GM12878 (cell line): Measurements from ENCODE around the gene TBC1D32. TPM values are rescaled to one million over a fixed set of nuclear protein-coding genes. Genes with fewer than 3 reads are reported as not detected.
"Not testable (repeated sequence)": the region's sequence is repeated elsewhere in the genome, so short reads cannot be mapped to it uniquely, and the experiment has no call there.

Experiments
- ATAC-seq: fragments of 200-7000 bp; cut with Tn5 transposase; 3 replicates; pipeline ENCODE4 v1.9.1; 2020; ENCODE audit warnings: mild to moderate bottlenecking, moderate library complexity
- BruUV-seq: library from RNA; stranded (reverse); fragments of 400-500 nt; replicated peaks from 2 replicates; lab custom pipeline; 2021; lab: Mats Ljungman, UMichigan
- CTCF ChIA-PET: fragments of 300-600 bp; sonication (Branson Sonifier 250); formaldehyde crosslinking; extraction: SDS; loops from one replicate; lab custom pipeline; 2021; ENCODE audit warnings: inconsistent platforms; lab: Yijun Ruan, JAX
- POLR2A ChIA-PET: fragments of 350-600 bp; formaldehyde crosslinking; extraction: SDS; loops from one replicate; lab custom pipeline; 2021; ENCODE audit warnings: inconsistent platforms; lab: Charles Lee
- RAD21 ChIA-PET: fragments of 300-600 bp; sonication (Branson Sonifier 250); formaldehyde crosslinking; loops from one replicate; lab custom pipeline; 2023; ENCODE audit warnings: antibody characterized with exemption; ENCODE audit not compliant: unreplicated experiment; lab: Charles Lee
- SMC1A ChIA-PET: fragments of 300-600 bp; sonication (Branson Sonifier 250); formaldehyde crosslinking; loops from one replicate; lab custom pipeline; 2023; ENCODE audit not compliant: unreplicated experiment, uncharacterized antibody; lab: Charles Lee
- DNase-seq: peaks from one replicate; pipeline ENCODE4 v3.0.0-alpha.2; 2011; ENCODE audit warnings: low read depth, low spot score
- FAIRE-seq: peaks from 3 replicates; lab custom pipeline; 2011; peaks lifted over from hg19 to GRCh38; lab: Jason Lieb, UNC
- H2AFZ ChIP-seq: 2 replicates; pipeline ENCODE4 v1.6.0; 2011; ENCODE audit warnings: low read depth, low read length, control low read depth; ENCODE audit not compliant: control insufficient read depth
- H3K27ac ChIP-seq: 2 replicates; pipeline ENCODE4 v1.5.1; 2011; ENCODE audit warnings: control low read depth; ENCODE audit not compliant: control insufficient read depth, insufficient read depth
- H3K27me3 ChIP-seq, 2 experiments: replicated peaks in 1 of 2; 2 replicates each; pipeline versions ENCODE4 v1.6.0 to v1.6.1; 2011; ENCODE audit warnings: low read length in 1 of 2; ENCODE audit not compliant: control insufficient read depth in 2 of 2, insufficient read depth in 2 of 2
- H3K36me3 ChIP-seq, 2 experiments: 2 replicates each; pipeline ENCODE4 v1.5.1; 2011; ENCODE audit warnings: low read length in 1 of 2; ENCODE audit not compliant: control insufficient read depth in 2 of 2, insufficient read depth in 2 of 2
- H3K4me1 ChIP-seq: 2 replicates; pipeline ENCODE4 v1.6.1; 2011; ENCODE audit warnings: mild to moderate bottlenecking, low read length, moderate library complexity, mixed read lengths; ENCODE audit not compliant: control insufficient read depth, insufficient read depth
- H3K4me2 ChIP-seq: 2 replicates; pipeline ENCODE4 v1.6.0; 2011; ENCODE audit warnings: control low read depth; ENCODE audit not compliant: control insufficient read depth, insufficient read depth
- H3K4me3 ChIP-seq: fragments of 200-600 bp; sonication (generic); 2 replicates; pipeline ENCODE4 v1.5.1; 2016
- H3K79me2 ChIP-seq: 2 replicates; pipeline ENCODE4 v1.6.0; 2011; ENCODE audit warnings: low read length; ENCODE audit not compliant: control insufficient read depth, insufficient read depth
- H3K9ac ChIP-seq: 2 replicates; pipeline ENCODE4 v1.8.0; 2011; ENCODE audit warnings: low read length, control low read depth, mixed read lengths; ENCODE audit not compliant: control insufficient read depth, insufficient read depth
- H3K9me3 ChIP-seq: replicated peaks from 3 replicates; pipeline ENCODE4 v1.5.1; 2011; ENCODE audit warnings: mild to moderate bottlenecking, low read length; ENCODE audit not compliant: control insufficient read depth, insufficient read depth
- H4K20me1 ChIP-seq: 2 replicates; pipeline ENCODE4 v1.6.0; 2011; ENCODE audit not compliant: control insufficient read depth, insufficient read depth
- ASH2L ChIP-seq: fragments of 300-600, 200-600 bp; sonication (generic); IDR thresholded peaks from 2 replicates; pipeline ENCODE4 v1.6.1; 2017; ENCODE audit warnings: low read depth, mild to moderate bottlenecking, borderline replicate concordance
- BMI1 ChIP-seq: fragments of 450-650 bp; IDR thresholded peaks from 2 replicates; pipeline ENCODE4 v1.6.1; 2016; ENCODE audit warnings: mild to moderate bottlenecking, moderate library complexity, borderline replicate concordance
- CEBPB ChIP-seq, 2 experiments: fragments of 150-350 bp in 1 of 2; IDR thresholded peaks; 2 replicates each; pipeline ENCODE4 v1.6.1; 2012 to 2014; ENCODE audit warnings: low read depth in 2 of 2, low read length in 2 of 2, borderline replicate concordance in 1 of 2, inconsistent platforms in 1 of 2
- ESRRA ChIP-seq: IDR thresholded peaks from 2 replicates; pipeline ENCODE4 v1.6.1; 2012; ENCODE audit warnings: mild to moderate bottlenecking, low read length, improper control_type of control experiment
- FOS ChIP-seq: IDR thresholded peaks from 3 replicates; pipeline ENCODE4 v1.6.1; 2011; ENCODE audit warnings: borderline replicate concordance; ENCODE audit not compliant: insufficient read length; ENCODE audit errors: extremely low read depth
- GABPA ChIP-seq: IDR thresholded peaks from 2 replicates; pipeline ENCODE4 v1.6.1; 2014; ENCODE audit warnings: antibody characterized with exemption, low read depth, mild to moderate bottlenecking, inconsistent platforms
- POU2F2 ChIP-seq: IDR thresholded peaks from 3 replicates; pipeline ENCODE4 v1.6.1; 2011; ENCODE audit warnings: low read depth, mild to moderate bottlenecking, low read length, borderline replicate concordance
- RELA ChIP-seq: fragments of 450-650 bp; IDR thresholded peaks from 2 replicates; pipeline ENCODE4 v1.8.0; 2014; ENCODE audit warnings: borderline replicate concordance; ENCODE audit not compliant: partially characterized antibody
- RUNX3 ChIP-seq: IDR thresholded peaks from 2 replicates; pipeline ENCODE4 v1.6.1; 2012; ENCODE audit warnings: low read length, inconsistent platforms
- SP1 ChIP-seq: IDR thresholded peaks from one replicate; pipeline ENCODE4 v1.6.1; 2011; ENCODE audit warnings: low read depth, low read length
- TAF1 ChIP-seq: IDR thresholded peaks from 2 replicates; pipeline ENCODE4 v1.6.1; 2011; ENCODE audit warnings: mild to moderate bottlenecking, low read depth, low read length, borderline replicate concordance
- TCF12 ChIP-seq: IDR thresholded peaks from 2 replicates; pipeline ENCODE4 v1.6.1; 2011; ENCODE audit warnings: low read depth, mild to moderate bottlenecking, low read length
- WGBS: methylation state at CpG from one replicate; pipeline ENCODE4 v1.1.6; 2016; ENCODE audit warnings: low lambda C conversion rate; ENCODE audit not compliant: insufficient replicate concordance, insufficient coverage; ENCODE audit errors: missing lambda C conversion rate; 5-methylcytosine and 5-hydroxymethylcytosine counted together
- in situ Hi-C: fragments of 300-500 bp; cut with MboI; formaldehyde crosslinking; loops from 9 replicates; pipeline ENCODE4 v1.14.3; 2018; ENCODE audit warnings: mixed read lengths
- intact Hi-C: fragments of 100-400 bp; cut with micrococcal nuclease; formaldehyde crosslinking; loops from one replicate; pipeline ENCODE4 v1.14.2; 2022; ENCODE audit not compliant: unreplicated experiment
- polyA plus RNA-seq, 11 experiments: library from polyadenylated mRNA; depleted of rRNA in 4 of 11; unstranded in 6 of 11; stranded (reverse) in 5 of 11; fragments of >200 nt; fragmentation: Nextera tagmentation in 4 of 11; fragmentation: Illumina TruSeq in 1 of 11; extraction: Ambion mirVana in 4 of 11; extraction: Trizol in 1 of 11; gene quantifications; 1 replicate in 1 of 11; 2 replicates in 10 of 11; pipeline versions ENCODE4 v1.2.1 to v1.2.3, GENCODE V29; 2011 to 2016; ENCODE audit warnings: inconsistent platforms in 2 of 11, missing spikeins in 2 of 11, low read depth in 1 of 11
- total RNA-seq, 4 experiments: library from RNA; depleted of rRNA in 3 of 4; stranded (reverse); fragments of >200 nt in 3 of 4; fragmentation: Illumina TruSeq in 1 of 4; extraction: Trizol in 1 of 4; gene quantifications; 2 replicates each; pipeline versions ENCODE4 v1.2.1 to v1.2.3, GENCODE V29; 2013 to 2021
- TF ChIP-seq, protein P1 (sequence below): IDR thresholded peaks from 2 replicates; pipeline ENCODE4 v1.6.1; 2012; ENCODE audit warnings: low read depth, low read length, improper control_type of control experiment
- TF ChIP-seq, protein P2 (sequence below): fragments of 450-650 bp; formaldehyde crosslinking; IDR thresholded peaks from 2 replicates; pipeline ENCODE4 v1.4.0; 2020; ENCODE audit warnings: mild to moderate bottlenecking, moderate library complexity

The TBC1D32 gene
- total and polyA plus RNA-seq, 10 of the 15 experiments (the other 5 are each of a cell fraction or from before 2014, with no cell fraction given) = 2.2 to 10.2 (median 4.1) TPM

DNA sequence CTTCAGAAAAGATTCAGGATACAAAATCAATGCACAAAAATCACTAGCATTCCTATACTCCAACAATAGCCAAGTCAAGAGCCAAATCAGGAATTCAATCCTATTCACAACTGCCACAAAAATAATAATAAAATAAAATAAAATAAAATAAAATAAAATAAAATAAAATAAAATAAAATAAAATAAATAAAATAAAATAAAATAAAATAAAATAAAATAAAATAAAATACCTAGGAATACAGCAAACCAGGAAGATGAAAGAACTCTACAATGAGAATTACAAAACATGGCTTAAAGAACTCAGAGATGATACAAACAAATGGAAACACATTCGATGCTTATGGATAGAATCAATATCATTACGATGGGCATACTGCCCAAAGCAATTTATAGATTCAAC lies 120.9 kb downstream of the TBC1D32 start:
- H3K27ac ChIP-seq, H3K4me2 ChIP-seq, H3K9ac ChIP-seq, H3K4me1 ChIP-seq, H3K4me3 ChIP-seq, H3K79me2 ChIP-seq, H3K9me3 ChIP-seq, in situ Hi-C loops, intact Hi-C loops, H3K36me3 ChIP-seq, H4K20me1 ChIP-seq, BruUV-seq, H2AFZ ChIP-seq, SMC1A ChIA-PET, DNase-seq, POLR2A ChIA-PET, ATAC-seq, H3K27me3 ChIP-seq, CTCF ChIA-PET, FAIRE-seq, RAD21 ChIA-PET: not testable (repeated sequence)
- WGBS = 86% methylated on average over 2 of the region's 2 CpGs

DNA sequence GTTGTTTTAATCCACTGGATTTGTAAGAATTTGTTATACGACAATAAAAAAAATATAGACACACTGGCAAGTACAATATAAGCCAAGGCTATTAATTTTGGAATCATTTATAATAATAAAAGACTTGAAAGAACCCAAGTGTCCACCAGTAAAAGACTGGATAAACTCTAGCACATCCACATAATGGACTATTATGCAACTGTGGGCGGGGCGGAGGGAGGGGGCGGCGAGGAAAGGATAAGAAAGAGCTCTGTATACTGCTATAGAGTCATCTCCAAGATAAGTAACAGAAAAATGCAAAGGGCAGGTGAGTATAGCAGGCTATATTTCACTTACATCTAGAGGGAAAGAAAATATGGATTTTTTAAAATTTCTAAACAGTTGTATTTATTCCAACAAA lies 123.3 kb downstream of the TBC1D32 start:
- 95% methylated on average over 5 of the region's 5 CpGs for WGBS
- Histone ChIP-seq H3K79me2 (no peaks in the 10 kb centered on the region), H3K27me3 (no peaks in the 10 kb centered on the region), H3K36me3 (peaks cover 0 to 2% of the 10 kb centered on the region in 2 experiments; a peak in 1 of 4 replicates), H3K4me2 (no peak overlapping the region), H3K27ac (no peak overlapping the region), H3K9me3 (peaks cover 6% of the 10 kb centered on the region; the same call in 2 of the 3 replicates), H2AFZ (no peak overlapping the region), H3K9ac (no peak overlapping the region), H3K4me3 (no peak overlapping the region), H4K20me1 (no peaks in the 10 kb centered on the region), H3K4me1 (no peaks in the 10 kb centered on the region)
- ChIA-PET CTCF (no interaction called here), SMC1A (no interaction called here), RAD21 (no interaction called here), POLR2A (no interaction called here)
- no peak for DNase-seq
- in situ Hi-C loops (no loop called here), intact Hi-C loops (no loop called here)
- no peak for FAIRE-seq
- no TSS peak for BruUV-seq
- no peak for ATAC-seq
- TF ChIP-seq POU2F2 (no peak), GABPA (no peak), BMI1 (no peak), TAF1 (no peak), CEBPB (IDR thresholded peaks at IDR 0.05; ENCODE audit: borderline replicate concordance in 1 of 2, low read depth in 2 of 2, low read length in 2 of 2) (no peak), ASH2L (no peak), TCF12 (no peak), ESRRA (no peak), FOS (no peak), RUNX3 (no peak), RELA (no peak), SP1 (no peak)
- TF ChIP-seq, protein P1, sequence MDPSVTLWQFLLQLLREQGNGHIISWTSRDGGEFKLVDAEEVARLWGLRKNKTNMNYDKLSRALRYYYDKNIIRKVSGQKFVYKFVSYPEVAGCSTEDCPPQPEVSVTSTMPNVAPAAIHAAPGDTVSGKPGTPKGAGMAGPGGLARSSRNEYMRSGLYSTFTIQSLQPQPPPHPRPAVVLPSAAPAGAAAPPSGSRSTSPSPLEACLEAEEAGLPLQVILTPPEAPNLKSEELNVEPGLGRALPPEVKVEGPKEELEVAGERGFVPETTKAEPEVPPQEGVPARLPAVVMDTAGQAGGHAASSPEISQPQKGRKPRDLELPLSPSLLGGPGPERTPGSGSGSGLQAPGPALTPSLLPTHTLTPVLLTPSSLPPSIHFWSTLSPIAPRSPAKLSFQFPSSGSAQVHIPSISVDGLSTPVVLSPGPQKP = no peak
- TF ChIP-seq, protein P2, sequence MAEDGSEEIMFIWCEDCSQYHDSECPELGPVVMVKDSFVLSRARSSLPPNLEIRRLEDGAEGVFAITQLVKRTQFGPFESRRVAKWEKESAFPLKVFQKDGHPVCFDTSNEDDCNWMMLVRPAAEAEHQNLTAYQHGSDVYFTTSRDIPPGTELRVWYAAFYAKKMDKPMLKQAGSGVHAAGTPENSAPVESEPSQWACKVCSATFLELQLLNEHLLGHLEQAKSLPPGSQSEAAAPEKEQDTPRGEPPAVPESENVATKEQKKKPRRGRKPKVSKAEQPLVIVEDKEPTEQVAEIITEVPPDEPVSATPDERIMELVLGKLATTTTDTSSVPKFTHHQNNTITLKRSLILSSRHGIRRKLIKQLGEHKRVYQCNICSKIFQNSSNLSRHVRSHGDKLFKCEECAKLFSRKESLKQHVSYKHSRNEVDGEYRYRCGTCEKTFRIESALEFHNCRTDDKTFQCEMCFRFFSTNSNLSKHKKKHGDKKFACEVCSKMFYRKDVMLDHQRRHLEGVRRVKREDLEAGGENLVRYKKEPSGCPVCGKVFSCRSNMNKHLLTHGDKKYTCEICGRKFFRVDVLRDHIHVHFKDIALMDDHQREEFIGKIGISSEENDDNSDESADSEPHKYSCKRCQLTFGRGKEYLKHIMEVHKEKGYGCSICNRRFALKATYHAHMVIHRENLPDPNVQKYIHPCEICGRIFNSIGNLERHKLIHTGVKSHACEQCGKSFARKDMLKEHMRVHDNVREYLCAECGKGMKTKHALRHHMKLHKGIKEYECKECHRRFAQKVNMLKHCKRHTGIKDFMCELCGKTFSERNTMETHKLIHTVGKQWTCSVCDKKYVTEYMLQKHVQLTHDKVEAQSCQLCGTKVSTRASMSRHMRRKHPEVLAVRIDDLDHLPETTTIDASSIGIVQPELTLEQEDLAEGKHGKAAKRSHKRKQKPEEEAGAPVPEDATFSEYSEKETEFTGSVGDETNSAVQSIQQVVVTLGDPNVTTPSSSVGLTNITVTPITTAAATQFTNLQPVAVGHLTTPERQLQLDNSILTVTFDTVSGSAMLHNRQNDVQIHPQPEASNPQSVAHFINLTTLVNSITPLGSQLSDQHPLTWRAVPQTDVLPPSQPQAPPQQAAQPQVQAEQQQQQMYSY (CRISPR knock-in tag) = no peak
